H9 (cell line): Measurements from ENCODE around the gene JAKMIP3. TPM values are rescaled to one million over a fixed set of nuclear protein-coding genes. Genes with fewer than 3 reads are reported as not detected.

Experiments
- DNase-seq: peaks from one replicate; pipeline ENCODE4 v3.0.0-alpha.2; 2017
- H2AFZ ChIP-seq: one replicate; pipeline ENCODE4 v1.6.1; 2013; ENCODE audit warnings: mild to moderate bottlenecking, low read length, control low read depth, moderate library complexity
- H2AK5ac ChIP-seq: 2 replicates; pipeline ENCODE4 v1.6.1; 2013; ENCODE audit warnings: low read length, control low read depth, mixed read lengths; ENCODE audit not compliant: insufficient read length
- H2BK120ac ChIP-seq: one replicate; pipeline ENCODE4 v1.6.1; 2013; ENCODE audit warnings: low read depth, mild to moderate bottlenecking, low read length, control low read depth, inconsistent platforms; ENCODE audit not compliant: poor library complexity, severe bottlenecking
- H2BK12ac ChIP-seq: 2 replicates; pipeline ENCODE4 v1.6.1; 2013; ENCODE audit warnings: low read length, control low read depth, mixed read lengths, low read depth; ENCODE audit not compliant: insufficient read length
- H2BK15ac ChIP-seq: 2 replicates; pipeline ENCODE4 v1.6.1; 2013; ENCODE audit warnings: low read depth, low read length, control low read depth
- H2BK20ac ChIP-seq: one replicate; pipeline ENCODE4 v1.6.1; 2013; ENCODE audit warnings: low read depth, mild to moderate bottlenecking, low read length, control low read depth, inconsistent platforms; ENCODE audit not compliant: poor library complexity, severe bottlenecking
- H2BK5ac ChIP-seq: 2 replicates; pipeline ENCODE4 v1.6.1; 2013; ENCODE audit warnings: low read length, control low read depth, mixed read lengths; ENCODE audit not compliant: insufficient read length
- H3K14ac ChIP-seq: 2 replicates; pipeline ENCODE4 v1.6.1; 2013; ENCODE audit warnings: low read length, control low read depth; ENCODE audit not compliant: insufficient read depth
- H3K18ac ChIP-seq: 2 replicates; pipeline ENCODE4 v1.6.1; 2013; ENCODE audit warnings: low read depth, mild to moderate bottlenecking, mixed read lengths, low read length, control low read depth; ENCODE audit not compliant: insufficient read length
- H3K23ac ChIP-seq: 2 replicates; pipeline ENCODE4 v1.6.1; 2013; ENCODE audit warnings: low read length, control low read depth, mixed read lengths, low read depth; ENCODE audit not compliant: insufficient read length
- H3K23me2 ChIP-seq: 2 replicates; pipeline ENCODE4 v1.6.1; 2013; ENCODE audit warnings: low read depth, mild to moderate bottlenecking, mixed read lengths, low read length, control low read depth; ENCODE audit not compliant: insufficient read length, poor library complexity, severe bottlenecking
- H3K27ac ChIP-seq: 2 replicates; pipeline ENCODE4 v1.5.1; 2013; ENCODE audit warnings: low read length, control low read depth, mixed read lengths, low read depth; ENCODE audit not compliant: insufficient read length
- H3K27me3 ChIP-seq: 2 replicates; pipeline ENCODE4 v1.6.1; 2013; ENCODE audit warnings: low read length, control low read depth, inconsistent platforms; ENCODE audit not compliant: insufficient read depth
- H3K4ac ChIP-seq: 2 replicates; pipeline ENCODE4 v1.6.1; 2013; ENCODE audit warnings: low read depth, mild to moderate bottlenecking, control low read depth, inconsistent platforms, low read length, moderate library complexity
- H3K4me1 ChIP-seq: 2 replicates; pipeline ENCODE4 v1.6.1; 2013; ENCODE audit warnings: low read length, control low read depth, inconsistent platforms; ENCODE audit not compliant: insufficient read depth
- H3K4me2 ChIP-seq: 2 replicates; pipeline ENCODE4 v1.6.1; 2013; ENCODE audit warnings: low read length, control low read depth, mixed read lengths; ENCODE audit not compliant: insufficient read length, insufficient read depth
- H3K56ac ChIP-seq: 2 replicates; pipeline ENCODE4 v1.6.1; 2013; ENCODE audit warnings: low read depth, mild to moderate bottlenecking, mixed read lengths, low read length, control low read depth; ENCODE audit not compliant: insufficient read length
- H3K79me1 ChIP-seq: 2 replicates; pipeline ENCODE4 v1.6.1; 2013; ENCODE audit warnings: low read depth, mild to moderate bottlenecking, moderate library complexity, low read length, control low read depth, inconsistent platforms; ENCODE audit not compliant: insufficient read depth, poor library complexity, severe bottlenecking
- H3K79me2 ChIP-seq: 2 replicates; pipeline ENCODE4 v1.6.1; 2013; ENCODE audit warnings: low read length, control low read depth, inconsistent platforms; ENCODE audit not compliant: insufficient read depth
- H3K9ac ChIP-seq: 2 replicates; pipeline ENCODE4 v1.6.1; 2013; ENCODE audit warnings: low read length, control low read depth, mixed read lengths; ENCODE audit not compliant: insufficient read length; ENCODE audit errors: extremely low read depth
- H3K9me3 ChIP-seq: one replicate; pipeline ENCODE4 v1.6.1; 2013; ENCODE audit warnings: low read depth, low read length, inconsistent platforms; ENCODE audit not compliant: control insufficient read depth
- H3T11ph ChIP-seq: one replicate; pipeline ENCODE4 v1.6.1; 2013; ENCODE audit warnings: mild to moderate bottlenecking, low read length, control low read depth, inconsistent platforms
- H4K20me1 ChIP-seq: one replicate; pipeline ENCODE4 v1.6.1; 2013; ENCODE audit not compliant: control insufficient read depth, insufficient read length, insufficient read depth
- H4K5ac ChIP-seq: 2 replicates; pipeline ENCODE4 v1.6.1; 2013; ENCODE audit warnings: low read depth, mild to moderate bottlenecking, mixed read lengths, low read length, control low read depth; ENCODE audit not compliant: insufficient read length
- H4K8ac ChIP-seq: replicated peaks from 2 replicates; pipeline ENCODE4 v1.6.1; 2013; ENCODE audit warnings: low read length, control low read depth, mixed read lengths, low read depth; ENCODE audit not compliant: insufficient read length
- H4K91ac ChIP-seq: 2 replicates; pipeline ENCODE4 v1.6.1; 2013; ENCODE audit warnings: low read depth, mild to moderate bottlenecking, moderate library complexity, mixed read lengths, low read length, control low read depth; ENCODE audit not compliant: insufficient read length
- H3K27ac Mint-ChIP-seq, 3 experiments: 2 replicates in 2 of 3; 3 replicates in 1 of 3; pipeline ENCODE4 v1.8.0; 2020 to 2021; ENCODE audit warnings: mixed read lengths in 3 of 3, mild to moderate bottlenecking in 1 of 3, moderate library complexity in 1 of 3
- H3K27me3 Mint-ChIP-seq: 2 replicates; pipeline ENCODE4 v1.8.0; 2021; ENCODE audit warnings: low read depth, mild to moderate bottlenecking, moderate library complexity, mixed read lengths
- H3K36me3 Mint-ChIP-seq, 3 experiments: 2 replicates in 2 of 3; 3 replicates in 1 of 3; pipeline ENCODE4 v1.8.0; 2020 to 2021; ENCODE audit warnings: low read depth in 3 of 3, mixed read lengths in 3 of 3; ENCODE audit not compliant: insufficient read depth in 1 of 3
- H3K4me1 Mint-ChIP-seq, 2 experiments: 2 replicates each; pipeline ENCODE4 v1.8.0; 2020; ENCODE audit warnings: mixed read lengths in 2 of 2
- H3K4me3 Mint-ChIP-seq, 2 experiments: 2 replicates in 1 of 2; 3 replicates in 1 of 2; pipeline ENCODE4 v1.8.0; 2020 to 2021; ENCODE audit warnings: mild to moderate bottlenecking in 2 of 2, mixed read lengths in 2 of 2, moderate library complexity in 1 of 2
- H3K9me3 Mint-ChIP-seq, 2 experiments: 2 replicates in 1 of 2; 3 replicates in 1 of 2; pipeline ENCODE4 v1.8.0; 2020; ENCODE audit warnings: mild to moderate bottlenecking in 2 of 2, mixed read lengths in 2 of 2, moderate library complexity in 1 of 2
- CTCF ChIP-seq: fragments of 200-600 bp; sonication (generic); conservative IDR thresholded peaks from 3 replicates; pipeline ENCODE4 v1.8.0; 2021; ENCODE audit warnings: antibody characterized with exemption, mild to moderate bottlenecking
- WGBS: extraction: QIAGEN DNeasy Blood & Tissue Kit; methylation state at CpG from one replicate; pipeline ENCODE4 v1.1.7; 2013; ENCODE audit warnings: missing lambda C conversion rate, low lambda C conversion rate, mixed read lengths; ENCODE audit not compliant: insufficient read length; ENCODE audit errors: extremely low coverage; 5-methylcytosine and 5-hydroxymethylcytosine counted together
- total RNA-seq: library from RNA; stranded (reverse); gene quantifications from 2 replicates; pipeline ENCODE4 v1.2.1, GENCODE V29; 2021

The JAKMIP3 gene
- total RNA-seq, 1 experiment from 2014 or later, result 0.50 TPM

DNA sequence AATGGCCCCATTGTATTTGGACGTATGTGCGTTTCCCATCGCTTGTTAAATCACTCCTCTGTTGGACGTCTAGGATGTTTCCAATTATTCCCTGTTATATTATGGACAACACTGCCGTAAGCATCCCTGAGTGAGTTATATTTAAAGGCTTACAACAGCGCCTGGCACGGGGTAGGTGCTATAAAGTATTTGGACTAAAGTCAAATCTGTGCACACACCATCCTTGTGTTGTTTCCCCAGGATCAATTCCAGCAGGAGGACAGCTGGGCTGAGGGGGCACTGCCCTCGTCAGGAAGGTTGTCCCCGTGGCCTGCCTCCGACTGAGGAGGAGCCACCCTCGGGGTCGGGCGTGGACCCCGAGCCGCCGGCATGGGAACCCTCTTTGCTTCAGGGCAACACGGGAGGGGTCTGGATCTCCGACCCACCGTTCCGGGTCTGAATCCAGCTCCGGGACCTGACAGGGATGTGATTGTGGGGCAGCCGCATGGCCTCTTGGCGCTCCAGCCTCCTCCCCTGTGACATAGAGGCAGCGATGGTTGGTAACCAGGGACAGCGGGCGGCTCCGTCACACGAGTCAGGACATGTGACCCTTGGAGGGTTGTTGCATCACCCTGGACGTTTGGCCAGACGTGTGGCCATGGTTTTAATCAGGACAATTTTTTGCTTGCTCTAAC lies 1.5 kb upstream of the JAKMIP3 start:
- no peak overlapping the region for H2BK20ac ChIP-seq
- no CpG with 5 or more reads among the region's 30 CpGs for WGBS
- H3K14ac ChIP-seq, result no peak overlapping the region
- no peak overlapping the region for H3K4ac ChIP-seq
- H3K27me3 Mint-ChIP-seq, result peaks cover 3% of the 10 kb centered on the region; the same call in 1 of the 2 replicates
- H3K18ac ChIP-seq, result no peak overlapping the region
- TF ChIP-seq CTCF, result no peak
- H2AK5ac ChIP-seq, result no peak overlapping the region
- H3K27ac ChIP-seq, result no peak overlapping the region
- H3K79me1 ChIP-seq, result no peaks in the 10 kb centered on the region
- H3K4me1 Mint-ChIP-seq, result peaks cover 33% of the 10 kb centered on the region in 2 experiments
- no peaks in the 10 kb centered on the region for H4K20me1 ChIP-seq
- no peak overlapping the region for H3K27ac Mint-ChIP-seq
- no peak overlapping the region for H3K4me2 ChIP-seq
- H3K23ac ChIP-seq, result no peak overlapping the region
- no peak overlapping the region for H3T11ph ChIP-seq
- no peak overlapping the region for H4K8ac ChIP-seq
- no peak overlapping the region for H4K5ac ChIP-seq
- no peak overlapping the region for H3K9ac ChIP-seq
- H3K36me3 Mint-ChIP-seq, result peaks cover 0 to 5% (median 0%) of the 10 kb centered on the region in 3 experiments; a peak in 1 of 7 replicates
- no peak overlapping the region for H2BK12ac ChIP-seq
- H3K56ac ChIP-seq, result no peak overlapping the region
- H3K9me3 ChIP-seq, result no peaks in the 10 kb centered on the region
- H3K4me1 ChIP-seq, result peaks cover 2% of the 10 kb centered on the region; the same call in 1 of the 2 replicates
- H3K79me2 ChIP-seq, result no peaks in the 10 kb centered on the region
- no peak overlapping the region for H2BK15ac ChIP-seq
- H3K23me2 ChIP-seq, result no peaks in the 10 kb centered on the region
- no peaks in the 10 kb centered on the region for H3K27me3 ChIP-seq
- no peak overlapping the region for H2BK120ac ChIP-seq
- H3K4me3 Mint-ChIP-seq, result no peak overlapping the region
- H3K9me3 Mint-ChIP-seq, result peaks cover 0 to 3% of the 10 kb centered on the region in 2 experiments; a peak in 3 of 5 replicates
- H2BK5ac ChIP-seq, result no peak overlapping the region
- no peak overlapping the region for H2AFZ ChIP-seq
- no peak overlapping the region for H4K91ac ChIP-seq
- DNase-seq, result no peak
